Measurements from ENCODE around the gene SPN.
A peak's percentile ranks its signal among the peaks of the same experiment; 100 is the strongest.
"Not testable (repeated sequence)": the region's sequence is repeated elsewhere in the genome, so short reads cannot be mapped to it uniquely, and the experiment has no call there.

The SPN gene

GRCh38 chr16:29663016-29663806, at the start of gene SPN:
SPN (plus strand) TSS chr16:29663247; CDS start chr16:29663729, 482 bp downstream.
- DNase-seq (ENCODE audit: low read depth in 2 of 2): peak in 1 of 2 donors; percentile 19

- peak; percentile 89 to 96 for DNase-seq (ENCODE audit: low read depth in 2 of 2)
Measured at GRCh38 chr16:29613307-29614057, 49.6 kb upstream of the SPN start.

GRCh38 chr16:29614691-29615314, 48.2 kb upstream of the SPN start:
- DNase-seq (ENCODE audit: low read depth in 2 of 2): not testable (repeated sequence)

GRCh38 chr16:29616127-29616526, 46.9 kb upstream of the SPN start:
- DNase-seq (ENCODE audit: low read depth in 2 of 2): not testable (repeated sequence)

GRCh38 chr16:29620591-29620990, 42.5 kb upstream of the SPN start:
- DNase-seq (ENCODE audit: low read depth in 2 of 2): peak in 1 of 2 donors; percentile 39

GRCh38 chr16:29622738-29623137, 40.3 kb upstream of the SPN start:
- not testable (repeated sequence) for DNase-seq (ENCODE audit: low read depth in 2 of 2)

GRCh38 chr16:29623253-29623652, 39.8 kb upstream of the SPN start:
- DNase-seq (ENCODE audit: low read depth in 2 of 2): not testable (repeated sequence)

- not testable (repeated sequence) for DNase-seq (ENCODE audit: low read depth in 2 of 2)
Measured at GRCh38 chr16:29625114-29625513, 37.9 kb upstream of the SPN start.

- DNase-seq (ENCODE audit: low read depth in 2 of 2): peak; percentile 30 to 53
Measured at GRCh38 chr16:29626778-29627331, 36.2 kb upstream of the SPN start.

GRCh38 chr16:29627661-29628075, 35.4 kb upstream of the SPN start:
- DNase-seq (ENCODE audit: low read depth in 2 of 2): not testable (repeated sequence)

GRCh38 chr16:29628707-29629106, 34.3 kb upstream of the SPN start:
- DNase-seq (ENCODE audit: low read depth in 2 of 2): not testable (repeated sequence)

- not testable (repeated sequence) for DNase-seq (ENCODE audit: low read depth in 2 of 2)
Measured at GRCh38 chr16:29629318-29629717, 33.7 kb upstream of the SPN start.

GRCh38 chr16:29631658-29632057, 31.4 kb upstream of the SPN start:
- not testable (repeated sequence) for DNase-seq (ENCODE audit: low read depth in 2 of 2)

GRCh38 chr16:29635902-29636301, 27.1 kb upstream of the SPN start:
- not testable (repeated sequence) for DNase-seq (ENCODE audit: low read depth in 2 of 2)

- DNase-seq (ENCODE audit: low read depth in 2 of 2): not testable (repeated sequence)
Measured at GRCh38 chr16:29636368-29636767, 26.7 kb upstream of the SPN start.

GRCh38 chr16:29638751-29639150, 24.3 kb upstream of the SPN start:
- not testable (repeated sequence) for DNase-seq (ENCODE audit: low read depth in 2 of 2)

- no peak for DNase-seq (ENCODE audit: low read depth in 2 of 2)
Measured at GRCh38 chr16:29641561-29641960, 21.5 kb upstream of the SPN start.

GRCh38 chr16:29643596-29643995, 19.5 kb upstream of the SPN start:
- no peak for DNase-seq (ENCODE audit: low read depth in 2 of 2)

GRCh38 chr16:29644338-29644857, 18.6 kb upstream of the SPN start:
- no peak for DNase-seq (ENCODE audit: low read depth in 2 of 2)

GRCh38 chr16:29644973-29645693, 17.9 kb upstream of the SPN start:
- DNase-seq (ENCODE audit: low read depth in 2 of 2): no peak

- DNase-seq (ENCODE audit: low read depth in 2 of 2): no peak
Measured at GRCh38 chr16:29645694-29646187, 17.3 kb upstream of the SPN start.
